GM19328 (cell line): Measurements from ENCODE around the gene WDR70.
"Not testable (repeated sequence)": the region's sequence is repeated elsewhere in the genome, so short reads cannot be mapped to it uniquely, and the experiment has no call there.

ENCODE experiments used
- ATAC-seq: cut with Tn5 transposase; IDR thresholded peaks from one replicate; pipeline ENCODE4 v1.9.1; 2021; ENCODE audit warnings: mild to moderate bottlenecking, moderate library complexity; ENCODE audit not compliant: unreplicated experiment

Gene WDR70

DNA sequence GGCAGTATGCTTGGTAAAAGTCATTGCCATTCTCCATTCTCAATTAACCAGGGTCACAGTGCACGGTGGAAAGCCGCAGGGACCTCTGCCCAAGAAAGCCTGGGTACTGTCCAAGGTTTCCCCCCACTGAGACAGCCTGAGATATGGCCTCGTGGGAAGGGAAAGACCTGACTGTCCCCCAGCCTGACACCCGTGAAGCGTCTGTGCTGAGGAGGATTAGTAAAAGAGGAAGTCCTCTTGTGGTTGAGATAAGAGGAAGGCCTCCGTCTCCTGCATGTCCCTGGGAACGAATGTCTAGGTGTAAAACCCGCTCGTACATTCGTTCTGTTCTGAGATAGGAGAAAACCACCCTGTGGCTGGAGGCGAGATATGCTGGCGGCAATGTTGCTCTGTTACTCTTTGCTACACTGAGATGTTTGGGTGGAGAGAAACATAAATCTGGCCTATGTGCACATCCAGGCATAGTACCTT, 293.0 kb downstream of the WDR70 start:
- not testable (repeated sequence) for ATAC-seq

DNA sequence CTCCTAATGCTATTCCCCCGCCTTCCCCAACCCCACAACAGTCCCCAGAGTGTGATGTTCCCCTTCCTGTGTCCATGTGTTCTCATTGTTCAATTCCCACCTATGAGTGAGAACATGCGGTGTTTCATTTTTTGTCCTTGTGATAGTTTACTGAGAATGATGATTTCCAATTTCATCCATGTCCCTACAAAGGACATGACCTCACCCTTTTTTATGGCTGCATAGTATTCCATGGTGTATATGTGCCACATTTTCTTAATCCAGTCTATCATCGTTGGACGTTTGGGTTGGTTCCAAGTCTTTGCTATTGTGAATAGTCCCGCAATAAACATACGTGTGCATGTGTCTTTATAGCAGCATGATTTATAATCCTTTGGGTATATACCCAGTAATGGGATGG, 295.2 kb downstream of the WDR70 start:
- ATAC-seq, result not testable (repeated sequence)

DNA sequence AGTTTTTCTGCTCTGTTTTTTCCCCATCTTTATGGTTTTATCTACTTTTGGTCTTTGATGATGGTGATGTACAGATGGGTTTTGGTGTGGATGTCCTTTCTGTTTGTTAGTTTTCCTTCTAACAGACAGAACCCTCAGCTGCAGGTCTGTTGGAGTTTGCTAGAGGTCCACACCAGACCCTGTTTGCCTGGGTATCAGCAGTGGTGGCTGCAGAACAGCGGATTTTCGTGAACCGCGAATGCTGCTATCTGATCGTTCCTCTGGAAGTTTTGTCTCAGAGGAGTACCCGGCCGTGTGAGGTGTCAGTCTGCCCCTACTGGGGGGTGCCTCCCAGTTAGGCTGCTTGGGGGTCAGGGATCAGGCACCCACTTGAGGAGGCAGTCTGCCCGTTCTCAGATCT, 300.2 kb downstream of the WDR70 start:
- not testable (repeated sequence) for ATAC-seq

DNA sequence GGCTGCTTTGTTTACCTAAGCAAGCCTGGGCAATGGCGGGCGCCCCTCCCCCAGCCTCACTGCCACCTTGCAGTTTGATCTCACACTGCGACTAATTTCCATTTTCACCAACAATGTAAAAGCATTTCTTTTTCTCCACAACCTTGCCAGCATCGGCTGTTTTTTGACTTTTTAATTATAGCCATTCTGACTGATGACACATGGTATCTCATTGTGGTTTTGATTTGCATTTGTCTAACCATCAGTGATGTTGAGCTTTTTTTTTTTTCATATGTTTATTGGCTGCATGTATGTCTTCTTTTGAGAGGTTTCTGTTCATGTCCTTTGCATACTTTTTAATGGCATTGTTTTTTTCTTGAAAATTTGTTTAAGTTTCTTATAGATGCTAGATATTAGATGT, 300.8 kb downstream of the WDR70 start:
- not testable (repeated sequence) for ATAC-seq

DNA sequence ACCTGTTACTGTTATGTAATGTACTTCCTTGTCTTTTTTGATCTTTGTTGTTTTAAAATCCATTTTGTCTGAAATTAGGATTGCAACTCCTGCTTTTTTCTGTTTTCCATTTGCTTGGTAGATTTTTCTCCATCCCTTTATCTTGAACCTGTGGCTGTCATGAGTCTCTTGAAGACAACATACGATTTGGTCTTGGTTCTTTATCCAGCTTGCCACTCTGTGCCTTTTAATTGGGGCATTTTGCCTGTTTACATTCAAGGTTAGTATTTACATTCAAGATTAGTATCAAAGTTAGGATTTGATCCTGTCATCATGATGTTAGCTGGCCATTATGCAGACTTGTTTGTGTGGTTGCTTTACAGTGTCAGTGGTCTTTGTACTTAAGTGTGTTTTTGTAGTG, 304.0 kb downstream of the WDR70 start:
- ATAC-seq, result no peak

DNA sequence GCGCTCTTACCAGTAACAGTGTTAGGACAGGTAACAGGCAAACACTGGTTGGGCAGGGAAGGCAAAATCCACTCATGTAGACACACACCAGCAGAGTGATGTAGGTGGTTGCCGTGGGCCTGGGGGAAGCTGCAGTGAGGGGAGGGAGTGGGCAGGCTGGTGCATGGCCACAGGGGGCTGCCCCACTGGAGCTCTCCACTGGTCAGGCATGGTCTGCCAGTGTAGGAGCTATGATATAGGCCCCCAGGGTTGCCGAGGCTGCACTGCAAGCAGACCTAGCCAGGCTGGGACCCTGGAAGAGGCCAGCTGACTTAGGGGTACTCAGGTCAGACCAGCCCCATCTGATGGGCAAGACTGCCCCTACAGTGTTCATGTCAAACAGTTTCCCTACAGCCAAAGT, 306.1 kb downstream of the WDR70 start:
- ATAC-seq, result no peak

DNA sequence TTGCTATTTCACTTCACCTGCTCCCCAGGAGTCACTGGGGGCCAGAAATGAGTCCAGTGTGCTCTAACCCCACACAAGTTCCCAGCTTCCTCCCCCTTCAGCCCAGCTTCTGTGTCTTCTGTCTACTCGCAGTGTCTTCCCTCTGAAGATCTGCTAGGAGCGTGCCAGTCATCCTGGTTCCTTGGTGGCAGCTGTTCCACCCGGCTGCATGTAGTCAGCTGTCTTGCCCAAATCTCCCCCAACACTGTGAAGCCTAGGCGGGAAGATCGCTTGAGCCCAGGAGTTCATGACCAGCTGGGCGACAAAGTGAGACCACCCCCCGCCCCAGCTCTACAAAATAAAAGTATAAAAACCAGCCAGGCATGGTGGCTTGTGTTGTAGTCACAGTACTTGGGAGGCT, 306.7 kb downstream of the WDR70 start:
- no peak for ATAC-seq

DNA sequence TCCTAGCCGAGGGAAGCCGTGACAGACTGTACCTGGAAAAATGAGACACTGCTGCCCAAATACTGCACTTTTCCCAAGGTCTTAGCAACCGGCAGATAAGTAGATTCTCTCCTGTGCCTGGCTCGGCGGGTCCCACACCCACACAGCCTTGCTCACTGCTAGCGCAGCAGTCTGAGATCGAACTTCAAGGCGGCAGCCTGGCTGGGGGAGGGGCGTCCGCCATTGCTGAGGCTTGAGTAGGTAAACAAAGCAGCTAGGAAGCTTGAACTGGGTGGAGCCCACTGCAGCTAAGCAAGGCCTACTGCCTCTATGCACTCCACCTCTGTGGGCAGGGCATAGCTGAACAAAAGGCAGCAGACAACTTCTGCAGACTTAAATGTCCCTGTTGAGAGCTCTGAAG, 309.8 kb downstream of the WDR70 start:
- not testable (repeated sequence) for ATAC-seq

DNA sequence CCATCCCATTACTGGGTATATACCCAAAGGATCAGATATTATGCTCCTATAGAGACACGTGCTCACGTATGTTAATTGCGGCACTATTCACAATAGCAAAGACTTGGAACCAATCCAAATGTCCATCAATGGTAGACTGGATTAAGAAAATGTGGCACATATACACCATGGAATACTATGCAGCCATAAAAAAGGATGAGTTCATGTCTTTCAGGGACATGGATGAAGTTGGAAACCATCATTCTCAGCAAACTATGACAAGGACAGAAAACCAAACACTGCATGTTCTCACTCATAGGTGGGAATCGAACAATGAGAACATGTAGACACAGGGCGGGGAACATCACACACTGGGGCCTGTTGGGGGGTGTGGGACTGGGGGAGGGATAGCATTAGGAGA, 315.2 kb downstream of the WDR70 start:
- not testable (repeated sequence) for ATAC-seq

DNA sequence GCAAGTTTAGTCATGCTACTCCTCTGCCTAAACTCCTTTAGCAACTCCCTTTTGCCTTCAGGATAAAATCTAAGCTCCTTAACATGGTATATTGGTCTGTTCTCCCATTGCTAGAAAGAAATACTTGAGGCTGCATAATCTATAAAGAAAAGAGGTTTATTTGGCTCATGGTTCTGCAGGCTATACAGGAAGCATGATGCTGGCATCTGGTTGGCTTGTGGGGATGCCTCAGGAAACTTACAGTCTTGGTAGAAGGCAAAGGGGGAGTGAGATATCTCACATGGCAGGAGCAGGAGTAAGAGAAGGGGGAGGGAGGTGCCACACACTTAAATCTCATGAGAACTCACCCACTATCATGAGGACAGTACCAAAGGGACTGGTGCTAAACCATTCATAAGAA, 315.7 kb downstream of the WDR70 start:
- no peak for ATAC-seq

DNA sequence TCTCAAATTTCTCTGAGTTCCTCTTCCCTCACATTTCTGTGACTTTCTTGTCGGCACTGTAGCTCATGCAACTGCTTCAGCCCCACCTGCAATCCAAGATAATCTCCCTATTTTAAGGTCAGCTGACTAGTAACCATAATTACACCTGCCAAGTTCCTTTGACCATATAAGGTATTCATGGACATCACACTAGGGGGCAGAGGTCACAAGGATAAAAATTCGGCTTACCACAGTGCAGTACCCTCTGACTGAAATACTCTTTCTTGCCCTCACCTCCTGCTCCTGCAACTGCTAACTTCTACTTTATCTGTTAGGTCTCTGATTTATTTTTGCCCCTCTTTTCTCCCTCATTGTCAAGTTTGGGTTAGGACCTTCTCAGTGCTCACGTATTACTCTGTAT, 316.5 kb downstream of the WDR70 start:
- no peak for ATAC-seq

DNA sequence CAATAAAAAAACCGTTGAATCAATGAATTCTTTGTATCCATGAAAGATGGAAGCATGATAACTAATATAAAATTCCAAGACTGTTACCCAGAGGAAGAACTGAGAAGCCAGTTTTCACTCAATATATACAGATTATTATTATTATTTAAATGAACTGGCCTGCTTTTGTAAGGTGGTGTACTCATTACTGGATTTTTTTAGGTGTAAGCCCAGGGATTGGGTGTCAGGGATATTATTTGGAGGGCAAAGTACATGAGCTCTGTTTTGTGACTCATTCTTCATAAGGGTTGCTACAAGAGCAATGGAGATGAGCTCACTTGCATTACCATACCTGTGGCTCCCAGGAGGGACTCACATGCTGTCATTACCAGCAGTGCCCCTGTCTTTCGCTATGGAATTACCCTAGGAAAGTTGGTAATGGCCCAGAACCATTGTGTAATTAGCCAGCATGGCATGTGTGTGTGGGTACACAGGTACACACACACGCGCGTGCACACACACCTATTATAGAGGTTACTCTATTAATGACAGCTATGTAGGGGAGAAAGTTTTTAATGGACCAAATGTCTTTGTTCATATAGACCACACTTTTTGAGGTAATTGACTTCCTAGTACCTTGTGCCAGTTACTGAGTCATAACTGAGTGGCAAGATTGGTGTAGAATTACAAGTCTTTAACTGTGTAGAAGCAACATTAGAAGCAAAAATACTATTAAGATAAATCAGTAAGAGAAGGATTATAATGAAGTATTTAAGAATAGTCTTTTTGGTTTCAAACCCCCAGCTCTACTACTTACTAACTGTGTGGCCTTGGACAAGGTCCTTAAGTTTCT, 317.3 kb downstream of the WDR70 start:
- ATAC-seq, result no peak

DNA sequence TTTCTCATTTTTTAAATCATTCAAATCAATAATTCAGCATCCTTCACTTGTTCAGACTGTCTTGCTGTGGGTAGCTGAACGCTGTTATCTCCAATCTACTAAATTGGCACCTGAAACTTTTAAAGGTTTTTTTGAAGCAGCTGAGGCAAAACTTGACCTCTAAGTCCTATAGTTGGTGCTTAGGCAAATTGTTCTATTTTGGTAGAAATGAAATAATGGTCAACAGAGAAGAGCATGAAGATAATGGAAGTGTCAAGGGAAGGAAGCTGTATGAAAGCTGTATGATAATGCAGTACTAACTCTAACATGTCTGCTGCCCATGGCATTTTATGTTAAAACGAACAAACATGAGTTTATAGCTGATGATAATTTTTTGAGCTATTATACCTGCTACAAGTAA, 322.8 kb downstream of the WDR70 start:
- ATAC-seq, result no peak

DNA sequence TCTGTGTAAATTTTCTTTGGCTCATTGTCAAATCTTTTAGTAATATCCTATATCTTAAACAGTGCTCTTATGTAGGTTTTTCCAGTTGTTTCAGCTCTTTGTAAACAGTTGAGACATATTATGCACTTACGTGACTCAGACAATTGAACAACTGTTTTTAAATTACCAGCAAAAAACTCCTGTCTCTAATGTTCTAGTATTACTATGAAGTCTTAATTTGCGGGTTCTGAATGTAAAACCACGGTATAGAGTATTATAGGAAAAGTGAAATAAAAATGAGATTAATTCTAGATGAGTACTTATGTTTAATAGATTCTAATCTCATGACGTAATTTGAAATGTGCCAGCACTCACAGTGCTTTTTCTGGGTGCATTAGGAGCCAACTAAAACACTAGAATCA, 324.7 kb downstream of the WDR70 start:
- no peak for ATAC-seq

DNA sequence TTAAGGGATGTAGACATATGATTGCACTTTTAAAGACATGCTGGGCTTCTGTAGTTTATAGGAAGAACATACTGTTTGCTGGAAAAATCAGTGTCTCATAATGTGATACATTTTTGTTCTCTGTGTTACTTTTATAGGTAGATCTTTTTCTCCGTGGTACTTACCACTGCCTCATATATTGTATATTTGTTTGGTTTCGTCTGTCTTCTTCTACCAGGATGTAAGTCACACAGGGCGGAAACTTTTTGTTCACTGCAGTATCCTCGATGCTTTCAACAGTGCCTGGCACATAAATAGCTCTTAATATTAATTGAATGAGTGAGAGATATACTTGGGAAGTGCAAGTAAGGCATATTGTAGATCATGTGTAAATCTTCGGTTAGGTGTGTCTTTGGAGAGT, 325.3 kb downstream of the WDR70 start:
- no peak for ATAC-seq

DNA sequence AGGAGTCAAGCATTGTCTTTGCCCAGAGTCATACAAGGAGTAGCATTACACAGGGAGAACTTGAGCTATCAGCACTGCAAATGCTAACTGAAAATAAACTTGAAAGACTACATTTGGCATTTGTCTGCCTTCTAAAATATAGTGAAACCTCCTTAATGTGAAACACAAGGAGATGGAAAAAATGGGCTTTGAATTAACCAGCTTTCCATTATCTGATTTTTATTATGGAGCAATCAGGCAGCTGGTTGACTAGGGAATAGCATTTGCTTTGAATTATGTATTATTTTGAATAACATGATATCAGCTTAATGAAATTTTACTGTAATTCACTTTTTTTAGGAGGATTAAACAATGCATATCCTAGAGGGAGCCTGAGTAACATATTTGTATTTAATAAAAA, 329.9 kb downstream of the WDR70 start:
- no peak for ATAC-seq

DNA sequence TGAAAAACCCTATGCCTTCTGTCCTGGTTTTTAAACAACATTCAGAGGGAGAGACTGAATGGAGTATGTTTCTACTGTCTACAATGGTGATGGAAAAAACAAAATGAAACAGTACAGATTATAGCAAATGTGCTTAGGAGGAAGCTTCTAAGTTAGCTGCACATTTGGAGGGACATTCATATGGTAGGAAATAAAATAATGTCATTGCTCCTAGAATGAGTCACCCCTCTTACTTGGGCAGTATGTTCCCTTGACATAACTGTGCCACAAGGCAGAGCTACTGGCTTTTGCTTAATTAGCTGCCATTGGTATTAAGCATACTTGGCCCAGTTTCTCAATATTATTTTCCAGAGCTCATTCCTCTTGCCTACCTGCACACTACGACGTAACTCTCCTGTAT, 331.8 kb downstream of the WDR70 start:
- no peak for ATAC-seq

DNA sequence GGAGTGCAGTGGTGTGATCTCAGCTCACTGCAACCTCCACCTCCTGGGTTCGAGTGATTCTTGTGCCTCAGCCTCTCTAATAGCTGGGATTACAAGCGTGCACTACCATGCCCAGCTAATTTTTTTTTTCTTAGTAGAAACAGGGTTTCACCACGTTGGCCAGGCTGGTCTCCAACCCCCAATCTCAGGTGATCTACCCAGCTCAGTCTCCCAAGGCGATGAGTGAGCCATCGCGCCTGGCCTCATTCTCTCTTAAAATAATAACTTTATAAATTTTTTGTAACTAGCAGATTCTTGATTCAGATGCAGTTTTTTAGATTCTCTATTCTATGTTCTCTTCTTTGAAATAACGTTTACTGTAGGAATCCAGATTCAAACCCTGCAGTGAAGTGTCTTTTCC, 333.6 kb downstream of the WDR70 start:
- ATAC-seq, result no peak

DNA sequence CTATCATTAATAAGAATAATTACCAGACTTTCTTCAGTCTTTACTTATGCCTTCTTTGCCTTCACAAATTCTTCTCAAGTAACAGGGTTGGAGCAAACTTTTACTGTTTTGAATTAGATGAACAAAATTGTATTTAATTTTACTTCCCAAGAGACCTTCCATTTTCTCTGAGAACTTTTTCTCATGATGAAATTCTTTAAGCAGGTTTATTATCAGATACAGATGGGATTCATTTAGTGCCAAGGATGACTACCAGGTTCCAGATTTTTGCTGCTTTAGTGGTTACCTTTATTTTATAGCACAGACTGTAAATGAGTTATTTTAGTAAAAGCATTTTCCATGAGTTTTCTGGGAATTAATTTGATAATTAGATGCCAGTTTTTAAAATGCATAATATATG, 335.6 kb downstream of the WDR70 start:
- no peak for ATAC-seq

DNA sequence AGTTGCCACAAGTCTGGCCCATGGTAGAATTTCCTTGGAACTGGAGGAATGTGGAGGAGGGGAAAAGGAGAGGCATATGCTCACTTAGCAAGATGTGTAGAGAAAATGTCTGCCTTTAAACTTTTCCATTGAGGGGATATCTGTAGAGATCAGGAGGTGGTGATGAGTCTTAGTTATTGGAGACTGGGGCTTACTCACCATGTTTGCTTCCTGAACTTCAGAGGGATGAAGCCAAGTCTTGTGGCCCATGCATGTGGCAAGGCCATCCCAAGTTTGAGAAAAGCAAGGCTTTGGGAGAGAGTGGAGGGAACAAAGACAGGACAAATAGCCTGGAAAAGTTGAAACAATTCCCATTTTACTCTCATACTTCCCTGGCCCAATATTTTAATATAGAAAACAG, 336.2 kb downstream of the WDR70 start:
- no peak for ATAC-seq

DNA sequence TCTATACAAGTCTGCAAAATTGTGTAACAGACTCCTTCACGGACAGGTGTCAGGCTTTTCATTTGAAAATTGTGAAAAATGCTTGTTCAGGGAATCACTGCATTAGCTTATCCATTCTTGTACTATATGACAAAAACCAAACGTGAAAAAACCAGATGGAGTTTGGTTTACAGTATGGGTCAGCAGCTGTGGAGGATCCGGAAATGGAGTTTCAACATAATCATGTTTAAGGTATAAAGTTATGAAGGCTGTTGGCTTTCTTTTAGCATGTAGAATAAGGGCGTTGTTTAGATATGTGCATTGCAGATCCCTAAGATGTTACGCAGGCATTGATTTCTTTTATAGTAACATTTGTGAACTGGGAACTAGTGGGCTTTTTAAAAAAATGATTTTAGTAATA, 336.9 kb downstream of the WDR70 start:
- no peak for ATAC-seq

DNA sequence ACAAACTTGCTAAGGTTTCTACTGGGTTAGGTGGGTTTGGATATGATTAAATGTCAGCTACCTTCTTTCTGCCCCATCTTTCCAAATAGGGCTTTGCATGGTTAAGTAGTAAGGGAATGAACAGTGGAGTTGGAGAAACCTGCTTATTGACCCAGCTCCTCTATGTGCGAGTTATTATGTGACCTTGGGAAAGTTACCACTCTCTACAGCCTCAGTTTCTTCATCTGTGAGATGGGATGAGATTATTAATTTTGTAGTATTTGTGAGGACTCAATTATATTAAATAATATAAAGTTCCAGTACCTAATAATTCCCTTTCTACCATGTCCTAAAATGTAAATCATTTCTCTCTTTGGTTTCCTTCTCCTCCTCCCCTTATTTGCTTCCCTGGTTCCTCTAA, 337.3 kb downstream of the WDR70 start:
- ATAC-seq, result no peak

DNA sequence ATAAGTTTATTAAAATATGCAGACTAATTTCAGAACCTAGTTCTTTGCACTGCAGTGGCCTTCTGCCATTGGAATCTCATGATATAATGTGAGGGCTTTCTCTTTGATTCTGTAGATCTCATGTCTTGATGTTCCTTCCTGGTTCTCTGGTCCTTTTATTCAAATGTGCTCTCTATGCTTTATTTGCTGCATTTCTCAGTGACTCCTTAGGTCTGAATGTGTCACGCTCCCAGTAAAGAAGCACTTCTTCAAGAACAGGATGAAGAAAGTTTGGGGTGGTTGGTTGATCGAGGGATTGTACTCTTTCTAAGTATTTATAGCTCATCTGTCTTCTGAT, 338.1 kb downstream of the WDR70 start:
- ATAC-seq, result no peak
